Gastroesophageal sphincter (tissue), 4 donors: Measurements from ENCODE around the gene CFAP61. TPM values are rescaled to one million over a fixed set of nuclear protein-coding genes. Genes with fewer than 3 reads are reported as not detected.

Experiments
- ATAC-seq: fragments of 150-250 bp; one replicate; pipeline ENCODE4 v1.9.1; 2016; ENCODE audit warnings: mild to moderate bottlenecking, moderate library complexity
- H3K27ac ChIP-seq, 4 donors: fragments of 200-600 bp; sonication (generic) in 3 of 4; 1 replicate in 3 of 4; 2 replicates in 1 of 4; pipeline ENCODE4 v1.5.1; 2016 to 2019
- H3K27me3 ChIP-seq: fragments of 200-600 bp; sonication (generic); one replicate; pipeline ENCODE4 v1.5.1; 2019
- H3K36me3 ChIP-seq, 2 donors: fragments of 200-600 bp; sonication (generic); one replicate each; pipeline ENCODE4 v1.5.1; 2019; ENCODE audit warnings: control low read depth in 1 of 2
- H3K4me1 ChIP-seq, 3 donors: fragments of 200-600 bp; sonication (generic); 1 replicate in 2 of 3; 2 replicates in 1 of 3; pipeline ENCODE4 v1.5.1; 2016 to 2019; ENCODE audit warnings: control low read depth in 2 of 3
- H3K4me3 ChIP-seq, 2 donors: fragments of 200-600 bp; sonication (generic); one replicate each; pipeline ENCODE4 v1.5.1; 2019; ENCODE audit warnings: mild to moderate bottlenecking in 1 of 2, moderate library complexity in 1 of 2
- H3K9me3 ChIP-seq, 3 donors: fragments of 200-600 bp; sonication (generic); one replicate each; pipeline ENCODE4 v1.5.1; 2017 to 2019; ENCODE audit warnings: control low read depth in 2 of 3
- EP300 ChIP-seq: sonication (generic); formaldehyde crosslinking; IDR thresholded peaks from one replicate; pipeline ENCODE4 v1.6.1; 2017; ENCODE audit warnings: antibody characterized with exemption, mild to moderate bottlenecking
- POLR2A ChIP-seq, 2 donors: fragments of 450-650 bp; IDR thresholded peaks; one replicate each; pipeline ENCODE4 v1.6.1; 2017; ENCODE audit warnings: antibody characterized with exemption in 2 of 2, mild to moderate bottlenecking in 2 of 2, moderate library complexity in 1 of 2
- POLR2AphosphoS5 ChIP-seq: sonication (generic); formaldehyde crosslinking; IDR thresholded peaks from one replicate; pipeline ENCODE4 v1.6.1; 2017; ENCODE audit warnings: antibody characterized with exemption
- WGBS, 2 donors: methylation state at CpG; one replicate each; pipeline ENCODE4 v1.1.5; 2018; ENCODE audit warnings: low coverage in 1 of 2; 5-methylcytosine and 5-hydroxymethylcytosine counted together
- total RNA-seq, 4 donors: library from RNA; depleted of rRNA; stranded (reverse); fragments of >200 nt; gene quantifications; one replicate each; pipeline ENCODE4 v1.1.0, GENCODE V29; 2016
- TF ChIP-seq, protein P1 (sequence below), 4 experiments: fragments of 200-600 bp in 2 of 4; fragments of 450-650 bp in 2 of 4; sonication (generic) in 1 of 4; IDR thresholded peaks; one replicate each; pipeline ENCODE4 v1.5.1; 2017 to 2019; ENCODE audit warnings: antibody characterized with exemption in 4 of 4, mild to moderate bottlenecking in 2 of 4, moderate library complexity in 2 of 4

Gene CFAP61
- total RNA-seq, 4 donors from 2014 or later = 0.27 to 0.54 (median 0.30) TPM; not detected in 1

DNA sequence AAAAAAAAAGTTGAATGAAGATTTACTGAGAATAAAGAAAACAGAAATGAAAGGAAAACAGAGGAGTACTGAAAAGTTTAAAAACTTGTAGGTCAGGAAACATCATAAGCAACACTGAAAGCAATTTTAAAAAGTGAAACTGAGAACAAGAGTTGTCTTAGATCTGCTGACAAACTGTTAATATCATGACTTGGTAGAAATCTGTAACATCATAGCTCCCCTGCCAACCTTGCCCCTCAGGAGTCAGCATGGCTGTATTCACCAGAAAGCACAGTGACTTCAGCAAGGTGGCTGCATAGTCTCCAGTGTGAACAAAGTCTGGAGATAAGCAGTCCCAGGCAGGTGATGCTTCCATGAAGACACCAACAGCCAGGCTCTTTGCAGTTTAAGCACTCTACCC is 29.8 kb upstream of the CFAP61 start:
- Histone ChIP-seq H3K36me3 (peaks cover 0 to 32% of the 10 kb centered on the region in 2 donors), H3K4me1 (peaks cover 2 to 47% (median 16%) of the 10 kb centered on the region in 3 donors), H3K27ac (no peak overlapping the region), H3K27me3 (no peaks in the 10 kb centered on the region), H3K9me3 (no peaks in the 10 kb centered on the region), H3K4me3 (no peak overlapping the region)
- ATAC-seq = no peak
- TF ChIP-seq POLR2AphosphoS5 (no peak), EP300 (no peak), POLR2A (IDR thresholded peaks at IDR 0.05) (no peak)

DNA sequence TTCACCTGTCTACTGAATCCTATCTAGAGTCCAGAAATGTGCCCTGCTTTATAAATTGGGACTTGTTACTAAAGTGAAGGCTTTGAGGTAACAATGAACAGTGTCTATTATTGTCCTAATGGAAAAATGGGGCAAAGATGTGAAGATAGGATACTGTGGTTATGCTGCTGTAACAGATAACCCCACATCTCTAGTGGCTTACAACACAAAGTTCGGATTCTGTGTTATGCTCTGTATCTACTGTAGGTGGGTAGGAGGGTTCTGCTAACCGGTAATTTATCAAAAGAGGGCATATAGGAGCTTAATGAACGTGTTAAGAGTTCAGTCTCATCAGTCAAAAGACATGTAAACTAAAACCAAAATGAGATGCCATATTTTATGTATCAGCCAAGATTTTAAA is 28.9 kb upstream of the CFAP61 start:
- Histone ChIP-seq H3K27ac (no peak overlapping the region), H3K9me3 (no peaks in the 10 kb centered on the region), H3K4me1 (peaks cover under 1 to 39% (median 12%) of the 10 kb centered on the region in 3 donors), H3K4me3 (no peak overlapping the region), H3K36me3 (peaks cover 0 to 41% of the 10 kb centered on the region in 2 donors), H3K27me3 (no peaks in the 10 kb centered on the region)
- TF ChIP-seq POLR2A (IDR thresholded peaks at IDR 0.05) = no peak
- no peak for TF ChIP-seq EP300
- no peak for TF ChIP-seq POLR2AphosphoS5
- TF ChIP-seq, protein P1, sequence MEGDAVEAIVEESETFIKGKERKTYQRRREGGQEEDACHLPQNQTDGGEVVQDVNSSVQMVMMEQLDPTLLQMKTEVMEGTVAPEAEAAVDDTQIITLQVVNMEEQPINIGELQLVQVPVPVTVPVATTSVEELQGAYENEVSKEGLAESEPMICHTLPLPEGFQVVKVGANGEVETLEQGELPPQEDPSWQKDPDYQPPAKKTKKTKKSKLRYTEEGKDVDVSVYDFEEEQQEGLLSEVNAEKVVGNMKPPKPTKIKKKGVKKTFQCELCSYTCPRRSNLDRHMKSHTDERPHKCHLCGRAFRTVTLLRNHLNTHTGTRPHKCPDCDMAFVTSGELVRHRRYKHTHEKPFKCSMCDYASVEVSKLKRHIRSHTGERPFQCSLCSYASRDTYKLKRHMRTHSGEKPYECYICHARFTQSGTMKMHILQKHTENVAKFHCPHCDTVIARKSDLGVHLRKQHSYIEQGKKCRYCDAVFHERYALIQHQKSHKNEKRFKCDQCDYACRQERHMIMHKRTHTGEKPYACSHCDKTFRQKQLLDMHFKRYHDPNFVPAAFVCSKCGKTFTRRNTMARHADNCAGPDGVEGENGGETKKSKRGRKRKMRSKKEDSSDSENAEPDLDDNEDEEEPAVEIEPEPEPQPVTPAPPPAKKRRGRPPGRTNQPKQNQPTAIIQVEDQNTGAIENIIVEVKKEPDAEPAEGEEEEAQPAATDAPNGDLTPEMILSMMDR (IDR thresholded peaks at IDR 0.05) = no peak
- WGBS, 2 donors = 75 to 93% methylated on average over 2 to 3 of the region's 3 CpGs
- ATAC-seq = no peak

DNA sequence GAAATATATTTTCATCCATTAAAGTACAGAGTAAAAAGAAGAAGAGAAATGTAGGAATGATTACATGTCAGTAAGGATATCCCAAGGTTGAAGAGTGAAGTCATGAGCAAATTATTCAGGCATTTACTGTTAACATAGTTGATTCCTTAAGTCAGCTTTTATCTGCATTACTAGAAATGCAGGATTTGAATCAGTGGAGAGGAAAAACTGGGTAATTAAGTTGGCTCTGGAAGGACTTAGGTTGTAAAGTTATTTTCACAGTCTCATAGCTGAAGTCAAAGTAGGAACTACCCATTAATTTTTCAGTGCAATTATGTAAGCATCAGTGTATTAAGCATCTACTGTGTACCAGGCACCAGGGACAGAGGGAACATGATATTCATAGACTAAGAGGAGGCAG is 27.4 kb upstream of the CFAP61 start:
- TF ChIP-seq EP300 (no peak), POLR2AphosphoS5 (no peak), POLR2A (IDR thresholded peaks at IDR 0.05) (no peak)
- TF ChIP-seq, protein P1 (IDR thresholded peaks at IDR 0.05) = no peak
- H3K27me3 ChIP-seq = no peaks in the 10 kb centered on the region
- H3K4me3 ChIP-seq = no peak overlapping the region
- no peaks in the 10 kb centered on the region for H3K9me3 ChIP-seq
- no peak for ATAC-seq
- H3K36me3 ChIP-seq = peaks cover 0 to 54% of the 10 kb centered on the region in 2 donors
- H3K27ac ChIP-seq = no peak overlapping the region
- H3K4me1 ChIP-seq = peaks cover 0 to 24% (median 0%) of the 10 kb centered on the region in 3 donors

DNA sequence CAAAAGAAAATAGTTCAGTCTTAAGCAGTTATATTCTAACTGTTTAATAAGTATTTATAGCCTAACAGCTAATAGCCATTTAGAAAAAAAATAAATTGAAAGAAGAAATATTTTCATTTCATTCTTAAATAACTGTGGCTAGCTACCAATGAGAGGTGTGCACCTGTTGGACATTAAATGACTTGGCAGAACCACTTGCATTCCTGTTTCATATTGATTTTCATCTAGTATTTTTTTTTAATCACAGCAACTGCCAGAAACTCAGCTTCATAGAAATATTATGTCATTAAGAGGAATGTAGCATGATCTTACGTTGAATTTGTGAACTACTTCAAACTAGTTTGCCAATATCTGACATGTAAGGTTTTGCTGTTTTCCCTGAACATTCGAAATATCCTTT is 25.0 kb upstream of the CFAP61 start:
- no peak overlapping the region for H3K4me3 ChIP-seq
- peaks cover 0 to 74% of the 10 kb centered on the region in 2 donors for H3K36me3 ChIP-seq
- no peak for ATAC-seq
- 73 to 79% methylated on average over 2 of the region's 2 CpGs for WGBS, 2 donors
- H3K27ac ChIP-seq = no peak overlapping the region
- no peaks in the 10 kb centered on the region for H3K9me3 ChIP-seq
- peaks cover 0 to 2% (median 0%) of the 10 kb centered on the region in 3 donors for H3K4me1 ChIP-seq
- TF ChIP-seq EP300 = no peak
- H3K27me3 ChIP-seq = no peaks in the 10 kb centered on the region

GRCh38 chr20:20031790-20032189 is 20.5 kb upstream of the CFAP61 start:
- WGBS, 2 donors = 70 to 82% methylated on average over 5 of the region's 5 CpGs
- H3K9me3 ChIP-seq = no peaks in the 10 kb centered on the region
- H3K4me1 ChIP-seq = no peaks in the 10 kb centered on the region
- no peak for ATAC-seq
- no peaks in the 10 kb centered on the region for H3K27me3 ChIP-seq
- peaks cover 0 to 94% of the 10 kb centered on the region in 2 donors for H3K36me3 ChIP-seq
- H3K4me3 ChIP-seq = no peak overlapping the region
- TF ChIP-seq POLR2A (IDR thresholded peaks at IDR 0.05) (no peak), POLR2AphosphoS5 (no peak), EP300 (no peak)
- TF ChIP-seq, protein P1 (IDR thresholded peaks at IDR 0.05) = no peak
- no peak overlapping the region for H3K27ac ChIP-seq

DNA sequence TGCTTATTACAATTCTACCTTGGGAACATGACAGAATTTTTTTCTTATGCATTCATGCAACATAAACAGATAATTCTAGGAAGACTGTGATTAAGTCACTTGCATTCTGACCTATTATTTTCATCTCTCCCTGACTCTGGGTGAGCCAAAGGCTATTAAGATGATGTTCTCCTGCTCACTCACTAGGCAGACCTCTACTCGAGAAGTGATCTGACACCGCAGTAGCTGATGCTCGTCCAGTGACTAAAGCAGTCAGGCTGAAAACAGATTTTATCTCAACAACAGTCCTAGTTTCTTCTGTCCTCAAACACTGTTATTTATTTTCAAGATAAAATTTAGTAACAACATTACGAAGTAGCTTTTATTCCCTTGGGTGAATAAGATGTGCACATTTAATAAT is 17.8 kb upstream of the CFAP61 start:
- WGBS, 2 donors = 66 to 74% methylated on average over 4 of the region's 4 CpGs

More for the DNA sequence above, 17.8 kb upstream of the CFAP61 start:
- Histone ChIP-seq H3K4me3 (no peak overlapping the region), H3K27me3 (no peaks in the 10 kb centered on the region), H3K9me3 (no peaks in the 10 kb centered on the region), H3K36me3 (peaks cover 0 to 94% of the 10 kb centered on the region in 2 donors), H3K4me1 (peaks cover 0 to 8% (median 0%) of the 10 kb centered on the region in 3 donors), H3K27ac (no peak overlapping the region)
- ATAC-seq = no peak
- TF ChIP-seq POLR2AphosphoS5 (no peak), EP300 (no peak), POLR2A (IDR thresholded peaks at IDR 0.05) (no peak)
- TF ChIP-seq, protein P1 (IDR thresholded peaks at IDR 0.05) = no peak
